Measurements from ENCODE around the gene ATXN7L3. TPM values are rescaled to one million over a fixed set of nuclear protein-coding genes. Genes with fewer than 3 reads are reported as not detected.

ATXN7L3 gene
- total and polyA plus RNA-seq, 7 experiments from 2014 or later = 10.5 to 130 (median 107) TPM

GRCh38 chr17:44192750-44193149, 6.9 kb downstream of the ATXN7L3 start:
- Mint-ChIP-seq H3K27ac (peak overlapping the region in 3 of 9 donors; percentile 31 to 63 (median 32)), H3K4me1 (peaks cover 24 to 33% (median 27%) of the 10 kb centered on the region in 7 donors), H3K27me3 (no peaks in the 10 kb centered on the region), H3K9me3 (no peaks in the 10 kb centered on the region), H3K4me3 (no peak overlapping the region), H3K36me3 (peaks cover 0 to 24% (median 6%) of the 10 kb centered on the region in 5 donors)
- peaks cover 12 to 21% of the 10 kb centered on the region in 2 donors for H3K4me1 ChIP-seq (ENCODE audit: control insufficient read depth in 2 of 2, insufficient read depth in 2 of 2, low read length in 2 of 2)
- DNase-seq (no peak), ATAC-seq (peak; percentile 22)
- H3K9me3 ChIP-seq (ENCODE audit: control insufficient read depth in 2 of 3, low read length in 3 of 3) = no peaks in the 10 kb centered on the region
- ChIA-PET POLR2A (interaction anchor here (12.1 kb wide), 1 partner anchor 23 kb away, joined by 319 read pairs; the partner anchor contains the start of gene UBTF), CTCF (no interaction called here)
- intact Hi-C loops (cut with micrococcal nuclease) = no loop called here
- H3K27ac ChIP-seq (ENCODE audit: low read depth, low read length) = no peak overlapping the region
- H3K4me3 ChIP-seq (ENCODE audit: low read length) = no peak overlapping the region
- peaks cover 0 to 75% (median 18%) of the 10 kb centered on the region in 3 experiments for H3K36me3 ChIP-seq (ENCODE audit: control insufficient read depth in 2 of 3, insufficient read depth in 3 of 3, low read length in 3 of 3)
- no peaks in the 10 kb centered on the region for H3K27me3 ChIP-seq (ENCODE audit: control insufficient read depth in 2 of 2, insufficient read depth in 2 of 2, low read length in 2 of 2)

DNA sequence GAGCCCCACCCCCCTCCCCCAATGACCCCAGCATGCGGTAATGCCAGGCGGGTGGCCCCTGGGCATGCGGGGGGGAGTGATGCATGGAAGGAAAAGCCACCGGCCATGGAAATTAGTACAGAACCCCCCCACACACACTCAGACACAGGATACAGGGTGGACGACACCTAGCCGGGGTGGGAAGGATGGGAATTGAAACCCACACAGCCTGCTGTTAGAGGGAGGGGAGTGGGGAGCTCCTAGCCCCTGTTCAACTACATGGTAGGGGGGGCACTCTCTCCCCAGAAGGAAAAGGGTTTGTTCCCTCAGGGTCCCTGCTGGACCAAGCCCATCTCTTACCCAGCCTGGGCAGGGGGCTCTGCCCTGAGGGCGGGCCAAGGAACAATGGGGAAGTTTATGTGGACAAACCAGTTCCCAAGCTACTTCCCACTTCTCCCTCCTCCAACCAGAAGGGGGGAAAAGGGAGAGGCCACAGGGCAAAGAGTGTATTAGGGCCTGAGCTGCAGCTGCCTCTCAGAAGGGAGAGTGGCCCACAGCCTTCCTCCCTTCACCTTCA, 7.7 kb downstream of the ATXN7L3 start:
- no peak overlapping the region for H3K4me3 Mint-ChIP-seq
- peaks cover 21 to 31% (median 27%) of the 10 kb centered on the region in 7 donors for H3K4me1 Mint-ChIP-seq
- H3K36me3 ChIP-seq (ENCODE audit: control insufficient read depth in 2 of 3, insufficient read depth in 3 of 3, low read length in 3 of 3) = peaks cover 0 to 70% (median 18%) of the 10 kb centered on the region in 3 experiments
- peak overlapping the region in 1 of 9 donors; percentile 31 for H3K27ac Mint-ChIP-seq
- DNase-seq = no peak
- ATAC-seq = no peak
- peaks cover 10 to 17% of the 10 kb centered on the region in 2 donors for H3K4me1 ChIP-seq (ENCODE audit: control insufficient read depth in 2 of 2, insufficient read depth in 2 of 2, low read length in 2 of 2)
- intact Hi-C loops (cut with micrococcal nuclease) = no loop called here
- no peaks in the 10 kb centered on the region for H3K9me3 ChIP-seq (ENCODE audit: control insufficient read depth in 2 of 3, low read length in 3 of 3)
- H3K9me3 Mint-ChIP-seq = no peaks in the 10 kb centered on the region
- no peaks in the 10 kb centered on the region for H3K27me3 ChIP-seq (ENCODE audit: control insufficient read depth in 2 of 2, insufficient read depth in 2 of 2, low read length in 2 of 2)
- ChIA-PET POLR2A (interaction anchor here (0.6 kb wide), 1 partner anchor 37 kb away, joined by 3 read pairs; no protein-coding TSS in a partner anchor), CTCF (no interaction called here)
- peaks cover 0 to 21% (median 4%) of the 10 kb centered on the region in 5 donors for H3K36me3 Mint-ChIP-seq
- no peaks in the 10 kb centered on the region for H3K27me3 Mint-ChIP-seq
- H3K4me3 ChIP-seq (ENCODE audit: low read length) = no peak overlapping the region
- no peak overlapping the region for H3K27ac ChIP-seq (ENCODE audit: low read depth, low read length)

- intact Hi-C loops (cut with micrococcal nuclease) = no loop called here
- Histone ChIP-seq H3K27me3 (ENCODE audit: control insufficient read depth in 2 of 2, insufficient read depth in 2 of 2, low read length in 2 of 2) (no peaks in the 10 kb centered on the region), H3K36me3 (ENCODE audit: control insufficient read depth in 2 of 3, insufficient read depth in 3 of 3, low read length in 3 of 3) (peaks cover 0 to 69% (median 18%) of the 10 kb centered on the region in 3 experiments), H3K4me3 (ENCODE audit: low read length) (no peak overlapping the region), H3K9me3 (ENCODE audit: control insufficient read depth in 2 of 3, low read length in 3 of 3) (no peaks in the 10 kb centered on the region), H3K4me1 (ENCODE audit: control insufficient read depth in 2 of 2, insufficient read depth in 2 of 2, low read length in 2 of 2) (peaks cover 10 to 12% of the 10 kb centered on the region in 2 donors), H3K27ac (ENCODE audit: low read depth, low read length) (no peak overlapping the region)
- H3K27ac Mint-ChIP-seq = peak overlapping the region in 6 of 9 donors; percentile 33 to 62 (median 44)
- no peaks in the 10 kb centered on the region for H3K27me3 Mint-ChIP-seq
- ChIA-PET POLR2A (interaction anchor here (0.6 kb wide), 1 partner anchor 37 kb away, joined by 3 read pairs; no protein-coding TSS in a partner anchor), CTCF (no interaction called here)
- H3K4me3 Mint-ChIP-seq = peak overlapping the region in 2 of 10 donors; percentile 13 to 45
- peaks cover 0 to 18% (median 0%) of the 10 kb centered on the region in 5 donors for H3K36me3 Mint-ChIP-seq
- no peaks in the 10 kb centered on the region for H3K9me3 Mint-ChIP-seq
- H3K4me1 Mint-ChIP-seq = peaks cover 22 to 34% (median 25%) of the 10 kb centered on the region in 7 donors
- ATAC-seq (no peak), DNase-seq (no peak)
Observed at GRCh38 chr17:44191369-44191768, 8.3 kb downstream of the ATXN7L3 start.

- ChIA-PET CTCF (no interaction called here), POLR2A (interaction anchor here (1.9 to 8.2 kb wide), 2 partner anchors 10 to 137 kb away, joined by 4 to 128 read pairs; partner anchors contain the start of gene ATXN7L3)
- H3K4me1 Mint-ChIP-seq = peaks cover 24 to 36% (median 27%) of the 10 kb centered on the region in 7 donors
- H3K27ac Mint-ChIP-seq = peak overlapping the region in 8 of 9 donors; percentile 12 to 79 (median 55)
- no peaks in the 10 kb centered on the region for H3K9me3 Mint-ChIP-seq
- peak overlapping the region in 6 of 10 donors; percentile 3 to 54 (median 32) for H3K4me3 Mint-ChIP-seq
- Histone ChIP-seq H3K27ac (ENCODE audit: low read depth, low read length) (no peak overlapping the region), H3K36me3 (ENCODE audit: control insufficient read depth in 2 of 3, insufficient read depth in 3 of 3, low read length in 3 of 3) (peaks cover 0 to 64% (median 14%) of the 10 kb centered on the region in 3 experiments), H3K4me3 (ENCODE audit: low read length) (no peak overlapping the region), H3K27me3 (ENCODE audit: control insufficient read depth in 2 of 2, insufficient read depth in 2 of 2, low read length in 2 of 2) (no peaks in the 10 kb centered on the region), H3K4me1 (ENCODE audit: control insufficient read depth in 2 of 2, insufficient read depth in 2 of 2, low read length in 2 of 2) (peaks cover 14 to 17% of the 10 kb centered on the region in 2 donors), H3K9me3 (ENCODE audit: control insufficient read depth in 2 of 3, low read length in 3 of 3) (no peaks in the 10 kb centered on the region)
- H3K27me3 Mint-ChIP-seq = no peaks in the 10 kb centered on the region
- peaks cover 0 to 14% (median 0%) of the 10 kb centered on the region in 5 donors for H3K36me3 Mint-ChIP-seq
- DNase-seq = no peak
- no peak for ATAC-seq
- intact Hi-C loops (cut with micrococcal nuclease) = no loop called here
Observed at GRCh38 chr17:44190481-44190880, 9.2 kb downstream of the ATXN7L3 start.

DNA sequence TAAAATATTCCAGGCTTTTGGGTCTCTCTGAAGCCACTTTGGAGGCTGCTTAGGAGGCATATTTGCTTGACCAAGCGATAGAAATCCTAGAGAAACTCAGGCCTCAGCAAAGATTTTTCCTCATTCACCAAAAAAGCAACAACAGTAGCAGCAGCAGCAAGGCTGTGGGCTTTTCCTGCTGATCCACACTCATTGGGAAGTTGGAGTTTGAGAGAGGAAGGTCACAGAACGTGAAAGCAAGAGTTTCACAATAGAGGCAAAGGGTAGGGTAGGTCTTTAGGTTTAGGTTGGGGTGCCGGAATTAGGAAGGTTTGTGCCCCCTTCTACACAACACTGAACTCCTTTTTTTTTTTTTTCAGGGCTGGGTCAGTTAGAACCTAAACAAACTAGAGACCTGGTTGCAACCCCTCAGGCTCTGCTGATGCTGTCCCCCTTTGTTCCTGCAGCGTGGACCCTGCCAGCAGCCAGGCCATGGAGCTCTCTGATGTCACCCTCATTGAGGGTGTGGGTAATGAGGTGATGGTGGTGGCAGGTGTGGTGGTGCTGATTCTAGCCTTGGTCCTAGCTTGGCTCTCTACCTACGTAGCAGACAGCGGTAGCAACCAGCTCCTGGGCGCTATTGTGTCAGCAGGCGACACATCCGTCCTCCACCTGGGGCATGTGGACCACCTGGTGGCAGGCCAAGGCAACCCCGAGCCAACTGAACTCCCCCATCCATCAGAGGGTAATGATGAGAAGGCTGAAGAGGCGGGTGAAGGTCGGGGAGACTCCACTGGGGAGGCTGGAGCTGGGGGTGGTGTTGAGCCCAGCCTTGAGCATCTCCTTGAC, 10.9 kb downstream of the ATXN7L3 start:
- ChIA-PET CTCF (interaction anchor here (0.6 to 1.8 kb wide), 7 partner anchors 9 to 142 kb away, joined by 3 to 9 read pairs (median 3); partner anchors contain the start of gene HDAC5), POLR2A (interaction anchor here (0.6 to 8.2 kb wide), 5 partner anchors 12 to 138 kb away, joined by 3 to 128 read pairs (median 4); partner anchors contain the start of genes ATXN7L3 and UBTF)
- Histone ChIP-seq H3K27me3 (ENCODE audit: control insufficient read depth in 2 of 2, insufficient read depth in 2 of 2, low read length in 2 of 2) (no peaks in the 10 kb centered on the region), H3K27ac (ENCODE audit: low read depth, low read length) (peak overlapping the region; percentile 99), H3K36me3 (ENCODE audit: control insufficient read depth in 2 of 3, insufficient read depth in 3 of 3, low read length in 3 of 3) (peaks cover 0 to 48% (median 6%) of the 10 kb centered on the region in 3 experiments), H3K9me3 (ENCODE audit: control insufficient read depth in 2 of 3, low read length in 3 of 3) (no peaks in the 10 kb centered on the region), H3K4me3 (ENCODE audit: low read length) (no peak overlapping the region), H3K4me1 (ENCODE audit: control insufficient read depth in 2 of 2, insufficient read depth in 2 of 2, low read length in 2 of 2) (peaks cover 23 to 34% of the 10 kb centered on the region in 2 donors)
- Mint-ChIP-seq H3K9me3 (no peaks in the 10 kb centered on the region), H3K27me3 (no peaks in the 10 kb centered on the region), H3K4me3 (peak overlapping the region in 9 of 10 donors; percentile 29 to 99 (median 98)), H3K4me1 (peaks cover 36 to 51% (median 42%) of the 10 kb centered on the region in 7 donors), H3K36me3 (peaks cover 0 to 10% (median 0%) of the 10 kb centered on the region in 5 donors), H3K27ac (peak overlapping the region; percentile 59 to 100 (median 98))
- DNase-seq (no peak), ATAC-seq (no peak)
- intact Hi-C loops (cut with micrococcal nuclease) = loop anchor here (5.0 to 10.0 kb wide), 3 partner anchors 174 to 821 kb away; partner anchors contain the start of genes GPATCH8 (in 1 of the 2) and TMEM101 (in 1 of the 2)
